ENCODE results near the gene FIBCD1. TPM values are rescaled to one million over a fixed set of nuclear protein-coding genes. Genes with fewer than 3 reads are reported as not detected.

FIBCD1 gene
- total RNA-seq, 1 experiment from 2014 or later, result 7.1 TPM

GRCh38 chr9:130856474-130856873, 82.6 kb downstream of the FIBCD1 start:
- H2BK15ac ChIP-seq (ENCODE audit: low read depth, low read length), result no peak overlapping the region
- WGBS (ENCODE audit: extremely low coverage, insufficient read length, low lambda C conversion rate), result no CpG with 5 or more reads among the region's 8 CpGs
- no peak overlapping the region for H4K5ac ChIP-seq (ENCODE audit: insufficient read length, low read depth, low read length)
- H3K9ac ChIP-seq (ENCODE audit: extremely low read depth, insufficient read length, low read length), result no peak overlapping the region
- Mint-ChIP-seq H3K27ac (no peak overlapping the region), H3K36me3 (ENCODE audit: insufficient read depth in 1 of 3, low read depth in 3 of 3) (peaks cover 11 to 49% (median 44%) of the 10 kb centered on the region in 3 experiments; a peak in 6 of 7 replicates), H3K9me3 (no peaks in the 10 kb centered on the region), H3K4me3 (no peak overlapping the region), H3K4me1 (peaks cover 6 to 20% of the 10 kb centered on the region in 2 experiments; a peak in 3 of 4 replicates), H3K27me3 (ENCODE audit: low read depth) (no peaks in the 10 kb centered on the region)
- no peak overlapping the region for H3K4ac ChIP-seq (ENCODE audit: low read depth, low read length)
- no peaks in the 10 kb centered on the region for H3K27me3 ChIP-seq (ENCODE audit: insufficient read depth, low read length)
- H3K27ac ChIP-seq (ENCODE audit: insufficient read length, low read depth, low read length), result no peak overlapping the region
- no peak overlapping the region for H2BK120ac ChIP-seq (ENCODE audit: low read depth, low read length, poor library complexity, severe bottlenecking)
- no peaks in the 10 kb centered on the region for H3K23me2 ChIP-seq (ENCODE audit: insufficient read length, low read depth, low read length, poor library complexity, severe bottlenecking)
- no peak overlapping the region for H2BK20ac ChIP-seq (ENCODE audit: low read depth, low read length, poor library complexity, severe bottlenecking)
- no peak overlapping the region for H3K18ac ChIP-seq (ENCODE audit: insufficient read length, low read depth, low read length)
- 0 out of 2 replicates have a peak, but pooled peaks cover 2% of the 10 kb centered on the region for H3K4me1 ChIP-seq (ENCODE audit: insufficient read depth, low read length)
- H3K79me2 ChIP-seq (ENCODE audit: insufficient read depth, low read length), result peaks cover 2% of the 10 kb centered on the region
- H3K9me3 ChIP-seq (ENCODE audit: control insufficient read depth, low read depth, low read length), result no peaks in the 10 kb centered on the region
- no peaks in the 10 kb centered on the region for H3K79me1 ChIP-seq (ENCODE audit: insufficient read depth, low read depth, low read length, poor library complexity, severe bottlenecking)
- no peak overlapping the region for H4K8ac ChIP-seq (replicated peaks; ENCODE audit: insufficient read length, low read depth, low read length)
- no peak overlapping the region for H3K4me2 ChIP-seq (ENCODE audit: insufficient read depth, insufficient read length, low read length)
- no peaks in the 10 kb centered on the region for H4K20me1 ChIP-seq (ENCODE audit: control insufficient read depth, insufficient read depth, insufficient read length)
- DNase-seq, result no peak
- H2BK12ac ChIP-seq (ENCODE audit: insufficient read length, low read depth, low read length), result no peak overlapping the region
- no peak for TF ChIP-seq CTCF (conservative IDR thresholded peaks at IDR 0.05)
- H3K56ac ChIP-seq (ENCODE audit: insufficient read length, low read depth, low read length), result no peak overlapping the region
- H4K91ac ChIP-seq (ENCODE audit: insufficient read length, low read depth, low read length), result no peak overlapping the region
- no peak overlapping the region for H2AK5ac ChIP-seq (ENCODE audit: insufficient read length, low read length)
- no peak overlapping the region for H3K14ac ChIP-seq (ENCODE audit: insufficient read depth, low read length)
- no peak overlapping the region for H2BK5ac ChIP-seq (ENCODE audit: insufficient read length, low read length)
- H3K23ac ChIP-seq (ENCODE audit: insufficient read length, low read depth, low read length), result no peak overlapping the region
- no peak overlapping the region for H3T11ph ChIP-seq (ENCODE audit: low read length)
- H2AFZ ChIP-seq (ENCODE audit: low read length), result no peak overlapping the region

Data from H9 (cell line).